ENCODE results near the gene SUPT3H.

Gene SUPT3H

GRCh38 chr6:45387236-45387635 is 9.5 kb upstream of the SUPT3H start:
- DNase-seq = no peak

- DNase-seq = no peak
Measured at GRCh38 chr6:45386501-45386900, 8.8 kb upstream of the SUPT3H start.

- no peak for DNase-seq
Measured at GRCh38 chr6:45382391-45382790, 4.7 kb upstream of the SUPT3H start.

GRCh38 chr6:45378334-45378926 is 696 bp upstream of the SUPT3H start:
- peak; percentile 12 for DNase-seq

- no peak for DNase-seq
Measured at GRCh38 chr6:45377043-45377553, 636 bp downstream of the SUPT3H start.

GRCh38 chr6:45376310-45377042 is 1.3 kb downstream of the SUPT3H start:
- no peak for DNase-seq

- no peak for DNase-seq
Measured at GRCh38 chr6:45375449-45375848, 2.3 kb downstream of the SUPT3H start.

GRCh38 chr6:45371924-45372573 is 5.7 kb downstream of the SUPT3H start:
- no peak for DNase-seq

- DNase-seq = no peak
Measured at GRCh38 chr6:45369870-45370269, 7.9 kb downstream of the SUPT3H start.

- DNase-seq = no peak
Measured at GRCh38 chr6:45367999-45368398, 9.7 kb downstream of the SUPT3H start.

- no peak for DNase-seq
Measured at GRCh38 chr6:45366534-45366933, 11.2 kb downstream of the SUPT3H start.

GRCh38 chr6:45365036-45365435 is 12.7 kb downstream of the SUPT3H start:
- DNase-seq = no peak

- DNase-seq = no peak
Measured at GRCh38 chr6:45364466-45364865, 13.3 kb downstream of the SUPT3H start.

- DNase-seq = no peak
Measured at GRCh38 chr6:45353654-45354053, 24.1 kb downstream of the SUPT3H start.

- no peak for DNase-seq
Measured at GRCh38 chr6:45351667-45352066, 26.1 kb downstream of the SUPT3H start.

GRCh38 chr6:45351076-45351475 is 26.7 kb downstream of the SUPT3H start:
- DNase-seq = no peak

GRCh38 chr6:45350186-45350710 is 27.5 kb downstream of the SUPT3H start:
- DNase-seq = no peak

GRCh38 chr6:45344900-45345299 is 32.8 kb downstream of the SUPT3H start:
- no peak for DNase-seq

GRCh38 chr6:45328523-45328922 is 49.2 kb downstream of the SUPT3H start:
- DNase-seq = no peak

GRCh38 chr6:45327956-45328522 is 49.7 kb downstream of the SUPT3H start, which contains the start of gene RUNX2:
Gene RUNX2, plus strand, starts transcription at chr6:45328330. Its CDS starts 397 bp downstream, at chr6:45328727.
- no peak for DNase-seq

GRCh38 chr6:45326698-45327417 is 50.9 kb downstream of the SUPT3H start:
- no peak for DNase-seq

GRCh38 chr6:45323656-45324224 is 54.0 kb downstream of the SUPT3H start:
- DNase-seq = no peak

Data from activated CD4-positive, alpha-beta T cell treated with anti-CD3 and anti-CD28 coated beads for 1 hour (primary cell).